T47D (cell line): ENCODE data around the gene C1orf21.

Experiments used
- DNase-seq, 2 experiments: peaks; one replicate each; pipeline versions ENCODE4 v3.0.0 to v3.0.0-alpha.2; 2011 to 2012; ENCODE audit warnings: low read depth in 1 of 2, low spot score in 1 of 2
- JUND ChIP-seq: IDR thresholded peaks from 2 replicates; pipeline ENCODE4 v1.6.1; 2012; ENCODE audit warnings: low read depth
- in situ Hi-C: cut with HindIII; loops from 2 replicates; pipeline ENCODE4 v1.10.0; 2016; ENCODE audit warnings: low sequenced_read_pairs, low pct_unique_long_range_greater_than_20kb

The C1orf21 gene

GRCh38 chr1:184447651-184448185, 60.9 kb downstream of the C1orf21 start:
- in situ Hi-C loops: no loop called here
- no peak for DNase-seq
- TF ChIP-seq JUND: no peak

- in situ Hi-C loops: no loop called here
- no peak for DNase-seq
- no peak for TF ChIP-seq JUND
These were observed 63.1 kb downstream of the C1orf21 start for GRCh38 chr1:184449916-184450315.

GRCh38 chr1:184455786-184456185, 69.0 kb downstream of the C1orf21 start:
- no peak for TF ChIP-seq JUND
- in situ Hi-C loops: no loop called here
- no peak for DNase-seq

GRCh38 chr1:184456189-184456588, 69.4 kb downstream of the C1orf21 start:
- in situ Hi-C loops: no loop called here
- DNase-seq: no peak

GRCh38 chr1:184457500-184457899, 70.7 kb downstream of the C1orf21 start:
- in situ Hi-C loops: no loop called here
- peak in 1 of 2 experiments; percentile 25 for DNase-seq
- no peak for TF ChIP-seq JUND

More at GRCh38 chr1:184456189-184456588, 69.4 kb downstream of the C1orf21 start:
- no peak for TF ChIP-seq JUND

- in situ Hi-C loops: no loop called here
- DNase-seq: no peak
- no peak for TF ChIP-seq JUND
These were observed 74.5 kb downstream of the C1orf21 start for GRCh38 chr1:184461321-184461720.

GRCh38 chr1:184462155-184462554, 75.3 kb downstream of the C1orf21 start:
- in situ Hi-C loops: no loop called here
- TF ChIP-seq JUND: no peak
- no peak for DNase-seq

GRCh38 chr1:184462990-184463389, 76.2 kb downstream of the C1orf21 start:
- no peak for TF ChIP-seq JUND
- in situ Hi-C loops: no loop called here
- no peak for DNase-seq

- TF ChIP-seq JUND: no peak
- DNase-seq: no peak
- in situ Hi-C loops: no loop called here
These were observed 76.9 kb downstream of the C1orf21 start for GRCh38 chr1:184463680-184464079.

- TF ChIP-seq JUND: no peak
- in situ Hi-C loops: no loop called here
- DNase-seq: no peak
These were observed 77.9 kb downstream of the C1orf21 start for GRCh38 chr1:184464757-184465156.

GRCh38 chr1:184465489-184466146, 78.8 kb downstream of the C1orf21 start:
- in situ Hi-C loops: no loop called here

GRCh38 chr1:184467295-184467694, 80.5 kb downstream of the C1orf21 start:
- TF ChIP-seq JUND: no peak
- in situ Hi-C loops: no loop called here
- DNase-seq: no peak

More at GRCh38 chr1:184465489-184466146, 78.8 kb downstream of the C1orf21 start:
- TF ChIP-seq JUND: no peak
- DNase-seq: no peak

GRCh38 chr1:184469396-184469795, 82.6 kb downstream of the C1orf21 start:
- no peak for TF ChIP-seq JUND
- no peak for DNase-seq
- in situ Hi-C loops: no loop called here

- no peak for TF ChIP-seq JUND
- no peak for DNase-seq
- in situ Hi-C loops: no loop called here
These were observed 84.9 kb downstream of the C1orf21 start for GRCh38 chr1:184471686-184472085.
